GM18909 (cell line): Measurements from ENCODE around the gene CSN1S1.

Source experiments
- ATAC-seq: cut with Tn5 transposase; IDR thresholded peaks from one replicate; pipeline ENCODE4 v1.9.1; 2021; ENCODE audit warnings: mild to moderate bottlenecking; ENCODE audit not compliant: unreplicated experiment, poor library complexity

Gene CSN1S1

DNA sequence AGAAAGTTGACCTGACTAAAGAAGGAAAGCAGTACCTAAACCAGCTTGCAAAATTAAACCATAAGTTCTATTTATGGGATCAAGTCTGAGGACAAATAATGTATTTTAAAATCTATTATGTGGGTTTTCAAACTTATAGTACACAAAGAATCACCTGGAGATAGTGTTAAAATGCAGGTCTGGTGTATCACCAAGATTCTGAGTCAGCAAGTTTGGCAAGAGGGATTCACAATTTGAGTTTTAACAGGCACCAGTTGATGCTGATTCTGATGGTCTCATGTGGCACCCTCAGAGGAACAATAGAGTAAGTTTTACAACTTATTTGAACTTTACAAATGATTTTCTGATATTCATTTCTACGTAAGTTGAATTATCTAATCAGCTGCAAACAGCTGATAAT, 55.8 kb downstream of the CSN1S1 start:
- ATAC-seq = no peak

GRCh38 chr4:69991016-69991415, 60.1 kb downstream of the CSN1S1 start:
- no peak for ATAC-seq

DNA sequence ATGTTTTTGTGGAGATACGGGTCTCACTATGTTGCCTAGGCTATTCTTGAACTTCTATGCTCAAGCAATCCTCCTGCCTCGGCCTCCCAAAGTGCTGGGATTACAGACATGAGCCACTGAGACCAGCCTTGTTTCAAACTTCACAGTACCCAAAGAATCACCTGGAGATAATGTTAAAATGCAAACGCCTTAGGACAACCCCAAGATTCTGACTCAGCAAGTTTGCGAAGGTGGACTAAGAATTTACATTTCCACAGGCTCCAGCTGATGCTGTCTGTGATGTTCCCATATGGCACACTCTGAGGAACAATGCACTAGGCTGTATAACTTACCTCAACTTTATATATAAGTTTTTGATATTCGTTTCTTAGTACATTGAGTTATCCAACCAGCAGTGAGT, 63.9 kb downstream of the CSN1S1 start:
- ATAC-seq = no peak

DNA sequence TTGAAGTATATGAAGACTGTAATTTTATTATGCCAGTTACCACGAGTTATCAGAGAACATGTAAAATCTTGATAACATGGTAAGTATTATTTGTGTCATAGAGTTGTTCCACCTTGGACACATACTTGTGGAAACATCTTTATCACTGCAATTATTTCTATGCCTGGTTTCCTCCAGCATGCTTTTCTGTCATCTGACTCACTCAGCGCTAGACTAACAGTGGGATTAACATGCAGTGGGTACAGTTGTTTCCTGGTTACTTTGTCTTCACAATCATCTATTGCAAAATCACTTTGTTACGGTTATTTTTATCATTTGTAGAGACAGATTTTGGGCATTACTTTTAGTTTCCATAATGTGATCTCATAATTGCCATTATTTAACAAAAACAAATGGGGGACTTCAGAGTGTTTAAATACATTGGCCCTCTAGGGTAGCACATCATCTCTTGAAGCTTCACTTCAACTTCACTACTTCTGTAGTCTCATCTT, 64.7 kb downstream of the CSN1S1 start, which contains the start of gene STATH:
Gene STATH (plus strand): TSS at position 441 of the 491 bp plus-strand sequence. CDS start 2,472 bp downstream, outside the sequence.
- ATAC-seq = no peak
